Ishikawa (cell line): Measurements from ENCODE around the gene SEPHS1.
A peak's percentile ranks its signal among the peaks of the same experiment; 100 is the strongest.

Source experiments
- CEBPB ChIP-seq: IDR thresholded peaks from 2 replicates; pipeline ENCODE4 v1.6.1; 2012
- CREB1 ChIP-seq: IDR thresholded peaks from 2 replicates; pipeline ENCODE4 v1.6.1; 2012; ENCODE audit warnings: low read depth
- EGR1 ChIP-seq: IDR thresholded peaks from 2 replicates; pipeline ENCODE4 v1.6.1; 2012
- EP300 ChIP-seq: IDR thresholded peaks from 2 replicates; pipeline ENCODE4 v1.6.1; 2012; ENCODE audit warnings: borderline replicate concordance
- NFIC ChIP-seq: IDR thresholded peaks from 2 replicates; pipeline ENCODE4 v1.6.1; 2012
- TCF12 ChIP-seq: IDR thresholded peaks from 2 replicates; pipeline ENCODE4 v1.6.1; 2012; ENCODE audit warnings: low read depth
- YY1 ChIP-seq: IDR thresholded peaks from 2 replicates; pipeline ENCODE4 v1.6.1; 2012; ENCODE audit warnings: low read depth
- ZBTB7A ChIP-seq: IDR thresholded peaks from 2 replicates; pipeline ENCODE4 v1.6.1; 2012; ENCODE audit warnings: low read depth
- TF ChIP-seq, protein P1 (sequence below): IDR thresholded peaks from 2 replicates; pipeline ENCODE4 v1.6.1; 2012
- TF ChIP-seq, protein P2 (sequence below): IDR thresholded peaks from 2 replicates; pipeline ENCODE4 v1.6.1; 2012; ENCODE audit warnings: low read depth, mild to moderate bottlenecking

DNA sequence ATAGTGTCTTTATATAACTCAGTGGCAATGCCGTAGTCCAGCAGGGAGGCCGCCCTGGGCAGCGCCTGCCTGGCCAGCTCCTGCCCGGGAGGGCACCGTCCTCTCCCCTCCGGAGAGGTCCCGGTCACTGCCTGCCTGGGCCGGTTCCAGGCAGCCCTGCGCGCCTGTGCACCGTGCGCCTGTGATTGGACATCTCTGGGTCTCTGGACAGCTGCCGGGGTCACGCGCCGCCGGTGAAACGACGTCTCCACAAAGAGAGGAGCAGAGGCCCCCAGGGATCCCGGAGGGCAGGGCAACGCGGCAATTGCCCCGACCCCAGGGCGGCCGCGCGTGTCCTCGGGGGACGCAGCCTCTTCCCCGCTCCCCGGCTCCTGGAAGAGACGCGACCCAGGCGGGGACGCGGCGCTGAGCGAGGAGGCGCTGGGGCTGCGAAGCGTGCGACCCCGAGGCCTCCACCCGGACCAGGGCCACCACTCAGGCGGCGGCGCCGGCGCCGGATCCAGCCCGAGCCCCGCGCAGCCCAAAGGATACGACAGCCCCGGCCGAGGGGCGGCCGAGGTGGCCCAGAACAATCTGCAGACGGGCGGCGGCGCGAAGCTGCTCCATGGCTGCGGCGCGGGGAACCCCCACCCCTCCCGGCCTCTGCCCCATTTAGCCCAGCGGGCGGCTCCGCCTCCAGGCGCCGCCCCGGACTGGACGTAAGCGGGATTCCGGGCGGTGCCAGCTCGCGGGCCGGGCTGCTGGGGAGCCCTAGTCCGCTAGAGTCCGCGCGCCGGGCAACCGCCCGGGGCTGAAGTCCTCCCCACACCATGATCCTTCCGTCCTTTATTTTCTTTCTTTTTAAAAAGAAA, 48.4 kb downstream of the SEPHS1 start, which contains the start of gene PHYH:
- TF ChIP-seq CEBPB (no peak), TCF12 (no peak; the same call in 1 of the 2 replicates), EP300 (no peak), NFIC (0 out of 2 replicates have a peak, but pooled peaks have one; percentile 17), EGR1 (no peak), YY1 (peak; percentile 27; the same call in 1 of the 2 replicates), ZBTB7A (peak; percentile 49; the same call in 1 of the 2 replicates), CREB1 (no peak; the same call in 1 of the 2 replicates)
- TF ChIP-seq, protein P1, sequence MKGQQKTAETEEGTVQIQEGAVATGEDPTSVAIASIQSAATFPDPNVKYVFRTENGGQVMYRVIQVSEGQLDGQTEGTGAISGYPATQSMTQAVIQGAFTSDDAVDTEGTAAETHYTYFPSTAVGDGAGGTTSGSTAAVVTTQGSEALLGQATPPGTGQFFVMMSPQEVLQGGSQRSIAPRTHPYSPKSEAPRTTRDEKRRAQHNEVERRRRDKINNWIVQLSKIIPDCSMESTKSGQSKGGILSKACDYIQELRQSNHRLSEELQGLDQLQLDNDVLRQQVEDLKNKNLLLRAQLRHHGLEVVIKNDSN, result peak; percentile 73
- TF ChIP-seq, protein P2, sequence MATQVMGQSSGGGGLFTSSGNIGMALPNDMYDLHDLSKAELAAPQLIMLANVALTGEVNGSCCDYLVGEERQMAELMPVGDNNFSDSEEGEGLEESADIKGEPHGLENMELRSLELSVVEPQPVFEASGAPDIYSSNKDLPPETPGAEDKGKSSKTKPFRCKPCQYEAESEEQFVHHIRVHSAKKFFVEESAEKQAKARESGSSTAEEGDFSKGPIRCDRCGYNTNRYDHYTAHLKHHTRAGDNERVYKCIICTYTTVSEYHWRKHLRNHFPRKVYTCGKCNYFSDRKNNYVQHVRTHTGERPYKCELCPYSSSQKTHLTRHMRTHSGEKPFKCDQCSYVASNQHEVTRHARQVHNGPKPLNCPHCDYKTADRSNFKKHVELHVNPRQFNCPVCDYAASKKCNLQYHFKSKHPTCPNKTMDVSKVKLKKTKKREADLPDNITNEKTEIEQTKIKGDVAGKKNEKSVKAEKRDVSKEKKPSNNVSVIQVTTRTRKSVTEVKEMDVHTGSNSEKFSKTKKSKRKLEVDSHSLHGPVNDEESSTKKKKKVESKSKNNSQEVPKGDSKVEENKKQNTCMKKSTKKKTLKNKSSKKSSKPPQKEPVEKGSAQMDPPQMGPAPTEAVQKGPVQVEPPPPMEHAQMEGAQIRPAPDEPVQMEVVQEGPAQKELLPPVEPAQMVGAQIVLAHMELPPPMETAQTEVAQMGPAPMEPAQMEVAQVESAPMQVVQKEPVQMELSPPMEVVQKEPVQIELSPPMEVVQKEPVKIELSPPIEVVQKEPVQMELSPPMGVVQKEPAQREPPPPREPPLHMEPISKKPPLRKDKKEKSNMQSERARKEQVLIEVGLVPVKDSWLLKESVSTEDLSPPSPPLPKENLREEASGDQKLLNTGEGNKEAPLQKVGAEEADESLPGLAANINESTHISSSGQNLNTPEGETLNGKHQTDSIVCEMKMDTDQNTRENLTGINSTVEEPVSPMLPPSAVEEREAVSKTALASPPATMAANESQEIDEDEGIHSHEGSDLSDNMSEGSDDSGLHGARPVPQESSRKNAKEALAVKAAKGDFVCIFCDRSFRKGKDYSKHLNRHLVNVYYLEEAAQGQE, result no peak
